ENCODE results near the gene SLC25A51. TPM values are rescaled to one million over a fixed set of nuclear protein-coding genes. Genes with fewer than 3 reads are reported as not detected.

The SLC25A51 gene
- total and polyA plus RNA-seq, 3 donors from 2014 or later: 18.4 to 27.4 (median 19.1) TPM

- no peak for TF ChIP-seq POLR2A (IDR thresholded peaks at IDR 0.05)
- TF ChIP-seq CTCF (IDR thresholded peaks at IDR 0.05): no peak
- Histone ChIP-seq H3K27ac (no peak overlapping the region), H3K9me3 (no peaks in the 10 kb centered on the region), H3K36me3 (ENCODE audit: low read depth, missing control alignments) (no peaks in the 10 kb centered on the region), H3K4me1 (peaks cover 7% of the 10 kb centered on the region), H3K27me3 (no peaks in the 10 kb centered on the region), H3K4me3 (no peak overlapping the region)
- intact Hi-C loops (cut with DNase I; ENCODE audit: low total_unique reads): loop anchor here (10.0 kb wide), 2 partner anchors 94 to 544 kb away; no protein-coding TSS in a partner anchor
- DNase-seq: no peak
- WGBS, 2 donors: 93 to 96% methylated on average over 9 to 12 of the region's 12 CpGs
Measured at GRCh38 chr9:37950561-37950960, 46.6 kb upstream of the SLC25A51 start.

- Histone ChIP-seq H3K4me1 (peaks cover 7% of the 10 kb centered on the region), H3K27me3 (no peaks in the 10 kb centered on the region), H3K36me3 (ENCODE audit: low read depth, missing control alignments) (no peaks in the 10 kb centered on the region), H3K4me3 (no peak overlapping the region), H3K9me3 (no peaks in the 10 kb centered on the region), H3K27ac (no peak overlapping the region)
- intact Hi-C loops (cut with DNase I; ENCODE audit: low total_unique reads): no loop called here
- 85 to 91% methylated on average over 8 of the region's 8 CpGs for whole genome bisulfite sequencing, 2 donors
- TF ChIP-seq POLR2A (IDR thresholded peaks at IDR 0.05): no peak
- no peak for TF ChIP-seq CTCF (IDR thresholded peaks at IDR 0.05)
- DNase-seq: no peak
Measured at GRCh38 chr9:37949576-37949975, 45.6 kb upstream of the SLC25A51 start.

GRCh38 chr9:37948417-37948980 lies 44.6 kb upstream of the SLC25A51 start:
- DNase-seq: no peak

GRCh38 chr9:37947977-37948376 lies 44.0 kb upstream of the SLC25A51 start:
- no peaks in the 10 kb centered on the region for H3K36me3 ChIP-seq (ENCODE audit: low read depth, missing control alignments)
- H3K4me1 ChIP-seq: peaks cover 7% of the 10 kb centered on the region
- no peaks in the 10 kb centered on the region for H3K9me3 ChIP-seq
- no peak for TF ChIP-seq POLR2A (IDR thresholded peaks at IDR 0.05)
- no peak for TF ChIP-seq CTCF (IDR thresholded peaks at IDR 0.05)
- no peak for DNase-seq
- intact Hi-C loops (cut with DNase I; ENCODE audit: low total_unique reads): no loop called here
- H3K27me3 ChIP-seq: no peaks in the 10 kb centered on the region
- no peak overlapping the region for H3K4me3 ChIP-seq
- no peak overlapping the region for H3K27ac ChIP-seq
- WGBS, 2 donors: 88 to 90% methylated on average over 9 of the region's 9 CpGs

More at GRCh38 chr9:37948417-37948980, 44.6 kb upstream of the SLC25A51 start:
- Histone ChIP-seq H3K27ac (no peak overlapping the region), H3K36me3 (ENCODE audit: low read depth, missing control alignments) (no peaks in the 10 kb centered on the region), H3K4me3 (no peak overlapping the region), H3K27me3 (no peaks in the 10 kb centered on the region), H3K4me1 (peaks cover 7% of the 10 kb centered on the region), H3K9me3 (no peaks in the 10 kb centered on the region)
- no peak for TF ChIP-seq POLR2A (IDR thresholded peaks at IDR 0.05)
- no peak for TF ChIP-seq CTCF (IDR thresholded peaks at IDR 0.05)
- intact Hi-C loops (cut with DNase I; ENCODE audit: low total_unique reads): no loop called here
- WGBS, 2 donors: 87 to 89% methylated on average over 9 to 20 of the region's 20 CpGs

- intact Hi-C loops (cut with DNase I; ENCODE audit: low total_unique reads): no loop called here
- H3K4me1 ChIP-seq: peaks cover 7% of the 10 kb centered on the region
- TF ChIP-seq POLR2A (IDR thresholded peaks at IDR 0.05) (no peak), CTCF (IDR thresholded peaks at IDR 0.05) (no peak)
- DNase-seq: no peak
- no peak overlapping the region for H3K27ac ChIP-seq
- no peaks in the 10 kb centered on the region for H3K9me3 ChIP-seq
- no peaks in the 10 kb centered on the region for H3K36me3 ChIP-seq (ENCODE audit: low read depth, missing control alignments)
- 86 to 88% methylated on average over 7 of the region's 7 CpGs for WGBS, 2 donors
- H3K4me3 ChIP-seq: no peak overlapping the region
- H3K27me3 ChIP-seq: no peaks in the 10 kb centered on the region
Measured at GRCh38 chr9:37947471-37947870, 43.5 kb upstream of the SLC25A51 start.

Measured in testis (tissue), 3 donors.